ENCODE results near the gene RBMS3.
"Not testable (repeated sequence)": the region's sequence is repeated elsewhere in the genome, so short reads cannot be mapped to it uniquely, and the experiment has no call there.

Gene RBMS3

DNA sequence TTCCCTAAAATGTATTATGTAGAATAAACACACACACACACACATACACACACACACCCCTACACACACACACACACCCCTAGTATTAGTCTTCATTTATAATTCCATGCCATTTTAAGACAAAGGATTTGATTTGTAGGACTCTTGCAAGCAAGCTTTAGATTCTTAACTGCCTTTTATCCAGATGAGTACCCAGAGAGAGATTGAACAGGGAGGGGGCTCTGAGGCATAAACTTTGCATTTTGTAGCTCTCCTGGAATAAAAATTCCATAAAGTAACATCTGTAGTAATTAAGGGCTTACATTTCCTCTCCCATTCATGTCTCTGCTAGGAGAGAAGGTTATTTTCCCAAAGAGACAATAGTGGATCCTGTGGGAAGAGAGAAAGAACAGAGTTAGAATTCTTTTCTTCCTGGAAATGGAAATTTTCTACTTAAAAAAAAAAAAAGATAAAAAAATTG, 479.4 kb downstream of the RBMS3 start:
- Mint-ChIP-seq H3K27me3 (no peaks in the 10 kb centered on the region), H3K9me3 (no peaks in the 10 kb centered on the region), H3K36me3 (ENCODE audit: low read depth) (no peaks in the 10 kb centered on the region), H3K4me3 (no peak overlapping the region), H3K4me1 (ENCODE audit: low read depth) (no peaks in the 10 kb centered on the region), H3K27ac (no peak overlapping the region)
- DNase-seq = no peak

GRCh38 chr3:29761517-29761916, 480.6 kb downstream of the RBMS3 start:
- H3K36me3 Mint-ChIP-seq (ENCODE audit: low read depth) = no peaks in the 10 kb centered on the region
- H3K9me3 Mint-ChIP-seq = no peaks in the 10 kb centered on the region
- DNase-seq = no peak
- H3K4me3 Mint-ChIP-seq = no peak overlapping the region
- no peaks in the 10 kb centered on the region for H3K27me3 Mint-ChIP-seq
- no peaks in the 10 kb centered on the region for H3K4me1 Mint-ChIP-seq (ENCODE audit: low read depth)
- H3K27ac Mint-ChIP-seq = no peak overlapping the region

GRCh38 chr3:29763115-29763514, 482.2 kb downstream of the RBMS3 start:
- H3K36me3 Mint-ChIP-seq (ENCODE audit: low read depth) = no peaks in the 10 kb centered on the region
- no peak overlapping the region for H3K4me3 Mint-ChIP-seq
- no peaks in the 10 kb centered on the region for H3K4me1 Mint-ChIP-seq (ENCODE audit: low read depth)
- DNase-seq = no peak
- H3K9me3 Mint-ChIP-seq = no peaks in the 10 kb centered on the region
- no peak overlapping the region for H3K27ac Mint-ChIP-seq
- no peaks in the 10 kb centered on the region for H3K27me3 Mint-ChIP-seq

DNA sequence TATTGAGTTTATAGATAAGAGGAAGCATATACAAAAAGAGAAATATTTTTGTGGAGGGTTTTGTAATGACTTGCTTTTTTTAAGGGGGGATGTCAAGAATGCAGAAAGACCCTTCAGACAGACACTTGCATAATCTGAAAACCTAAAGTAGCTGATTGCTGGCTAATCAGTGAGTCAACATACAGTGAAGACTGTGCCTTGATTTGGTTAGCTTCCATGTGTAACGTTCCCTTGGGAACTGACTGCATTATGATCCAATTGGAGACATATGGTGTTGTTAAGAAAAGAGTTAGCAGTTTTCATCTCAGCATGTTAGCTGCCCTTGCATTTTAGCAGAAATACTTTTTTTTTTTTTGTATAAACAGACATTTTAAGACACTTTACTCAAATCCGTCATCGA, 483.2 kb downstream of the RBMS3 start:
- H3K4me1 Mint-ChIP-seq (ENCODE audit: low read depth) = no peaks in the 10 kb centered on the region
- H3K27me3 Mint-ChIP-seq = no peaks in the 10 kb centered on the region
- no peak overlapping the region for H3K27ac Mint-ChIP-seq
- no peaks in the 10 kb centered on the region for H3K36me3 Mint-ChIP-seq (ENCODE audit: low read depth)
- H3K9me3 Mint-ChIP-seq = no peaks in the 10 kb centered on the region
- H3K4me3 Mint-ChIP-seq = no peak overlapping the region
- DNase-seq = no peak

DNA sequence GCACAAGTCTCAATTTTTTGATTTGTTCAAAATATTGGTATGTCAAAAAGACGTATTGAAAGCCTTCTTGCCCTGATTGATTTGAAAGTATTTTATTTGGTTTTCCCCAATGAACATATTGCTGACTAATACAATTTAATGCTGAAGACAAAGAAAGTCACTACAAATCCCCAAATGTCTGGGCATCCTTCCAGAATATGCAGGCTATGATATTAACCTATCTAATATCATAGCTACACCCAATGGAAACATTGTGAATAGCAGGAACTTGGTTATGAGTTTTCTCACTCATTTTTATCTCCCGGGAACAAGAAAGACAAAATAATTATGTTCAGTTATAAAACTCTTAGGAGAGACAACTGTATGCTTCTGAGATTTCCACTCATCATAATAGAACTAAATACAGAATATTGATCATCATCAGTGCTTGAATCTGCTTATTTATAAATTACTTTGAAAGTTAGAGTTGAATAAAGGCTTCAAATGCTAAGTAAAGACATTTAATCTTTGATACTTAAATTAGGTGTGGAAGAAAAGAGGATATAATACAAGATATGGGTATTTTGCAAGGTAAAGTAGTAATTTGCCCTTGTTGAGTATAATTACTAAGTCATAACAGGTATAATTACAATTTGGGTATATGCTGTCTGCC, 483.9 kb downstream of the RBMS3 start:
- no peak for DNase-seq
- Mint-ChIP-seq H3K9me3 (no peaks in the 10 kb centered on the region), H3K27ac (no peak overlapping the region), H3K4me3 (no peak overlapping the region), H3K36me3 (ENCODE audit: low read depth) (no peaks in the 10 kb centered on the region), H3K27me3 (no peaks in the 10 kb centered on the region), H3K4me1 (ENCODE audit: low read depth) (no peaks in the 10 kb centered on the region)

DNA sequence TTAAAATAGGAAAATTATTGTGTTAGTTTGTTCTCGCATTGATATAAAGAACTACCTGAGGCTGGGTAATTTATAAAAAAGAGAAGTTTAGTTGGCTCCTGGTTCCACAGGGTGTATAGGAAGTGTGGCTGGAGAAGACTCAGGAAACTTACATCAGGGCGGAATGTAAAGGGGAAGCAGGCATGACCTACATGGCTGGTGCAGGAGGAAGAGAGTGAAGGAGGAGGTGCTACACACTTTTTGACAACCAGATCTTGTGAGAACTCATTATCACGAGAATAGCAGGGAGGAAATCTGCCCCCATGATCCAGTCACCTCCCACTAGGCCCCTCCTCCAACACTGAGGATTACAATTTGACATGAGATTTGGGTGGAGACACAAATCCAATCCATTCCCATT, 490.7 kb downstream of the RBMS3 start:
- H3K36me3 Mint-ChIP-seq (ENCODE audit: low read depth) = no peaks in the 10 kb centered on the region
- no peak overlapping the region for H3K4me3 Mint-ChIP-seq
- H3K27me3 Mint-ChIP-seq = no peaks in the 10 kb centered on the region
- H3K9me3 Mint-ChIP-seq = no peaks in the 10 kb centered on the region
- no peak overlapping the region for H3K27ac Mint-ChIP-seq
- H3K4me1 Mint-ChIP-seq (ENCODE audit: low read depth) = no peaks in the 10 kb centered on the region
- no peak for DNase-seq

DNA sequence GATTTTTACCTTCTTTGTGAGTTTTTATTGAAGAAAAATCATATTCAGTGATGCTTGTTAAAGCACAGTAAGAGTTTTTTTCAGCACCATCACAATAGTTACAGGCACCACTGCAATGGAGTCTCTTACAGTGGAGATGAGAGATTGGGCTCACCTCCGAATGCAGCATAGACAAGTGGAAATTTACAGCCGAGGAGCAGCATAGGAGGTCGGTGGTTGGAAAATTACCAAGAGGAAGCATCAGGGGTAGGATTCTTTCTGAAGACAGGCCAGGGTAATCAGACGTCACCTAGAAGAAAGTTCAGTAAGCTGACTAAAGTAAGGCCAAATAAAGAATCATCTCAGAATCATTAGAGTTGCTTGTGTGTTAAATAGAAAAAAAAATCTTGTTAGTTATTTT, 491.6 kb downstream of the RBMS3 start:
- no peak overlapping the region for H3K27ac Mint-ChIP-seq
- no peak overlapping the region for H3K4me3 Mint-ChIP-seq
- no peaks in the 10 kb centered on the region for H3K9me3 Mint-ChIP-seq
- H3K4me1 Mint-ChIP-seq (ENCODE audit: low read depth) = no peaks in the 10 kb centered on the region
- H3K27me3 Mint-ChIP-seq = no peaks in the 10 kb centered on the region
- DNase-seq = no peak
- no peaks in the 10 kb centered on the region for H3K36me3 Mint-ChIP-seq (ENCODE audit: low read depth)

- DNase-seq = no peak
- Mint-ChIP-seq H3K4me1 (ENCODE audit: low read depth) (no peaks in the 10 kb centered on the region), H3K36me3 (ENCODE audit: low read depth) (no peaks in the 10 kb centered on the region), H3K27me3 (no peaks in the 10 kb centered on the region), H3K9me3 (no peaks in the 10 kb centered on the region), H3K4me3 (no peak overlapping the region), H3K27ac (no peak overlapping the region)
These were observed 492.6 kb downstream of the RBMS3 start for GRCh38 chr3:29773481-29773880.

DNA sequence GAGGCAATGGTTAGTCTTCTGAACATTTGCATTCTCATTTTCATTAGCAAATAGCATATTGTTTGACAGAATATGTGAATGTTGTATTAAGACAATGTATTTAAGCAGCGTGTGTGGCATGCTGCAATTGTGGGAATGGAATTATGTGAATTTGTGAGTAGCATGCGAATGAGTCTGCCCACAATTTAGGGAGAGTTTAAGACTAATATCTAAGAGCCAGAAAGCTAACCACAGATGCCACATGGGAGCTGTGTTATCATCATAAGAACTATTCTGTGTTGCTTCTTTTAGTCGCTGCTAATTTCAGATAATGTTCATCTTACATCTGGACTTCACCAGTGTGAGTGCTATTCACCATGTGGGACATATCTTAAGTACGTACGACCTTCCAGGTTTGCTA, 494.5 kb downstream of the RBMS3 start:
- Mint-ChIP-seq H3K36me3 (ENCODE audit: low read depth) (no peaks in the 10 kb centered on the region), H3K27me3 (no peaks in the 10 kb centered on the region), H3K9me3 (no peaks in the 10 kb centered on the region), H3K27ac (no peak overlapping the region), H3K4me3 (no peak overlapping the region), H3K4me1 (ENCODE audit: low read depth) (no peaks in the 10 kb centered on the region)
- no peak for DNase-seq

DNA sequence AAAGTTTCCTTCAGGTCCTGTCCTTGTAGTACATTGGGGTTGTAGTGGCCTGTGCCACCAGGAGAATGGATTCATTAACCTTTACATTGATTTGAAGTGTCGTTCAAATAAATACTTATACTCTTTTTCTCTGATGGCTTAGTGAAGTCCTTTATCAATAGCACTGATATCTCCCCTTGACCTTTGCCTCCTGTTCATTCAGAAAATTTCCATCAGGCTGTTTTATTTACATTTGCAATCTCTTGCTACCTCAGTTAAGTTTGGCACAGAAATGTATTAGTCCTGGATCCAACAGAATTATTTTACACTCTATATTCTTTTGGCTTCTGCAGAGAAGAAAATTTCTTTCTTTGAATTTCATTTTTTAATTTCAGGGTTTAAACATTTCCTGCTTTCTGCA, 497.0 kb downstream of the RBMS3 start:
- no peak for DNase-seq
- no peak overlapping the region for H3K27ac Mint-ChIP-seq
- H3K9me3 Mint-ChIP-seq = peaks cover 9% of the 10 kb centered on the region
- H3K4me3 Mint-ChIP-seq = no peak overlapping the region
- no peaks in the 10 kb centered on the region for H3K4me1 Mint-ChIP-seq (ENCODE audit: low read depth)
- H3K27me3 Mint-ChIP-seq = no peaks in the 10 kb centered on the region
- no peaks in the 10 kb centered on the region for H3K36me3 Mint-ChIP-seq (ENCODE audit: low read depth)

DNA sequence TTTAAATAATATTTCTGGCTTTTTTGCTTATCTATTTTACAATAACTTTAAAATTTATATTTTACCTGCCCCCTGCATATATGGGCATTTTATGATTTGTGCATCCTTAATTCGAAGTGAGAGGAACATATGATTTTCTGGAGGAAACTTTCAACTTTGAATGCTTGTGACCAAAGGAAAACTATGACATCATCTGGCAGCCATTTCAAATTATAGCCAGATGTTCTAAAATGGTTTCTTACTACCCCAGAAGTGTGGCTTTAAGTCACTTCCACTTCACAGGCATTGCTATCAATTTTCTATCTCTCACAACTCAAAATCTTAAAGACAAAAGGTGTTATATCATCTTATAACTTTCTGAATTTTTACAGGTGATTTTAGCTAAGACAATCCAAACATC, 508.8 kb downstream of the RBMS3 start:
- H3K27me3 Mint-ChIP-seq = no peaks in the 10 kb centered on the region
- no peak overlapping the region for H3K27ac Mint-ChIP-seq
- peaks cover 2% of the 10 kb centered on the region for H3K9me3 Mint-ChIP-seq
- H3K4me3 Mint-ChIP-seq = no peak overlapping the region
- H3K36me3 Mint-ChIP-seq (ENCODE audit: low read depth) = no peaks in the 10 kb centered on the region
- no peak for DNase-seq
- no peaks in the 10 kb centered on the region for H3K4me1 Mint-ChIP-seq (ENCODE audit: low read depth)

DNA sequence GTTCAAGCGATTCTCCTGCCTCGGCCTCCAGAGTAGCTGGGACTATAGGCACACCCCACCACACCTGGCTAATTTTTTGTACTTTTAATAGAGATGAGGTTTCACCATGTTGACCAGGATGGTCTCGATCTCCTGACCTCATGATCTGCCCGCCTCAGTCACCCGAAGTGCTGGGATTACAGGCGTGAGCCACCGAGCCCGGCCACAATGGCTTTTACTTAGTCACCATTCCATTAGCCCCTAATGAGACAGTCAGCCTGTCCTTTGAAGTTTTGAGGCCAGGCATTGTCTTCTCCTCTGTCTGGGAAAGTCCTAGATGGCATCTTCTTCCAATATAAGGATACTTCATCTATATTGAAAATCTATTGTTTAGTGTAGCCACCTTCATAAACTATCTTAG, 515.9 kb downstream of the RBMS3 start:
- Mint-ChIP-seq H3K4me1 (ENCODE audit: low read depth) (no peaks in the 10 kb centered on the region), H3K27me3 (no peaks in the 10 kb centered on the region), H3K27ac (no peak overlapping the region), H3K9me3 (no peaks in the 10 kb centered on the region), H3K4me3 (no peak overlapping the region), H3K36me3 (ENCODE audit: low read depth) (no peaks in the 10 kb centered on the region)
- no peak for DNase-seq

DNA sequence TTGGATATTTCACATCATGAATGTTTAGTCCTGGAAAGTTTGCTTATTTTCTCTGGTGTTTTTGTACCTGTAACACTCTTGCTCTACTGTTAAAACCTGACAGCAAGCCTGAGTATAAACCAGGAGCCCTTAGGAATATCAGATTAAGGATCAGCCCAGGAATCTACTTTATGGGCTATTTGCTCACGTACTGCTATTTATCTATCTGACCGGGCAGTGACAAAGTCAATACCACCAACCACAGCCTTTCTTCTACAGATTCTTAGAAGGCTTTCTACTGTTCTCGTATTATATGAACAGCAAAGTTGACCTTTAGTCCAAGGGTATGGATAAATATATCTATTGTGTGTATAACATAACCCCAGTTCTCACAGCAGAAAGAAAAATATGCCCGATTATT, 521.2 kb downstream of the RBMS3 start:
- H3K9me3 Mint-ChIP-seq = no peaks in the 10 kb centered on the region
- no peaks in the 10 kb centered on the region for H3K36me3 Mint-ChIP-seq (ENCODE audit: low read depth)
- no peak for DNase-seq
- H3K27ac Mint-ChIP-seq = no peak overlapping the region
- H3K4me3 Mint-ChIP-seq = no peak overlapping the region
- H3K27me3 Mint-ChIP-seq = no peaks in the 10 kb centered on the region
- no peaks in the 10 kb centered on the region for H3K4me1 Mint-ChIP-seq (ENCODE audit: low read depth)

- Mint-ChIP-seq H3K36me3 (ENCODE audit: low read depth) (no peaks in the 10 kb centered on the region), H3K4me1 (ENCODE audit: low read depth) (no peaks in the 10 kb centered on the region), H3K27ac (no peak overlapping the region), H3K27me3 (no peaks in the 10 kb centered on the region), H3K9me3 (no peaks in the 10 kb centered on the region), H3K4me3 (no peak overlapping the region)
- DNase-seq = no peak
These were observed 523.2 kb downstream of the RBMS3 start for GRCh38 chr3:29804044-29804443.

DNA sequence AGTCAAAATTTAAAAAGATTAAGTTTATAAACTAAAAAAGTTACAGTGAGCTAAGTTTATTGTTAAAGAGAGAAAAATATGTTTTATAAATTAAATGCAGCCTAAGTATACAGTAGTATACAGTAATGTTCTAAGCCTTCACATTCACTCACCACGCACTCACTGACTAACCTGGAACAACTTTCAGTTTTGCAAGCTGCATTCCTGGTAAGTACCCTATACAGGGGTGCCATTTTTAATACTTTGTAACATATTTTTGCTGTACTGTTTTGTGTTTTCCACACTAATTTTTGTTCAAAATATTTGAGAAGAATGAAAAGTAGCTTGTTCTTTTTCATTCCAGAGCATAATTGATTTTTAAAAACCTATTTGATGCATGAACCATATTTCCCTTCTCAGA, 524.9 kb downstream of the RBMS3 start:
- DNase-seq = no peak
- Mint-ChIP-seq H3K27me3 (no peaks in the 10 kb centered on the region), H3K36me3 (ENCODE audit: low read depth) (no peaks in the 10 kb centered on the region), H3K27ac (no peak overlapping the region), H3K9me3 (no peaks in the 10 kb centered on the region), H3K4me1 (ENCODE audit: low read depth) (no peaks in the 10 kb centered on the region), H3K4me3 (no peak overlapping the region)

DNA sequence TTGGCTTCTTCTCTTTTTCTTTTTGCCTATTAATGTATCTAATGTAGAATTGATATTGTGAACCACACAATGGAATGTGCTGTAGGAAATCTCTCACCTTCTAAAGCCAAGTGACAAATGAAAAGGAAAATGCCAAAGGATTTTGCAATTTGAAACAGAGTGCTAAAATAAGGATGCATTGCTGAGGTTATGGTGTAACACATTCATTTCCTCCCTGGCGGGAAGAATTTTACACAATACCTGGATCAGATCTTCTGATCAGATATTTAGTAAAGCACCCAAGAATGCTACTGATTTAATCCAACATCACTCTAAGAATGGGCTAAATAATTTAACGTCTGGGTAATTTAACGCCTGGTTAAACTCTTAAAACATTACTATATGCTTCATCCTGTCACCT, 527.5 kb downstream of the RBMS3 start:
- H3K27me3 Mint-ChIP-seq; H3K9me3 Mint-ChIP-seq; H3K36me3 Mint-ChIP-seq (ENCODE audit: low read depth): not testable (repeated sequence)

More for the DNA sequence above, 527.5 kb downstream of the RBMS3 start:
- H3K27ac Mint-ChIP-seq; DNase-seq; H3K4me1 Mint-ChIP-seq (ENCODE audit: low read depth); H3K4me3 Mint-ChIP-seq: not testable (repeated sequence)
